Measurements from ENCODE around the gene ADAM12. TPM values are rescaled to one million over a fixed set of nuclear protein-coding genes. Genes with fewer than 3 reads are reported as not detected.

Gene ADAM12
- total RNA-seq, 4 donors from 2014 or later, result under 0.01 to 60.8 (median 0.64) TPM; not detected in 1

GRCh38 chr10:126207851-126208250, 180.4 kb downstream of the ADAM12 start:
- intact Hi-C loops (cut with DNase I; ENCODE audit: low total_unique reads), result no loop called here
- Histone ChIP-seq H3K4me3 (no peak overlapping the region), H3K27me3 (no peaks in the 10 kb centered on the region), H3K4me1 (no peaks in the 10 kb centered on the region), H3K36me3 (no peaks in the 10 kb centered on the region), H3K27ac (no peak overlapping the region), H3K9me3 (no peaks in the 10 kb centered on the region)
- TF ChIP-seq CTCF (IDR thresholded peaks at IDR 0.05) (no peak), POLR2A (IDR thresholded peaks at IDR 0.05) (no peak)
- DNase-seq, result no peak

- H3K4me1 ChIP-seq, result no peaks in the 10 kb centered on the region
- TF ChIP-seq POLR2A (IDR thresholded peaks at IDR 0.05) (no peak), CTCF (IDR thresholded peaks at IDR 0.05) (no peak)
- no peak overlapping the region for H3K4me3 ChIP-seq
- H3K9me3 ChIP-seq, result no peaks in the 10 kb centered on the region
- intact Hi-C loops (cut with DNase I; ENCODE audit: low total_unique reads), result no loop called here
- no peaks in the 10 kb centered on the region for H3K36me3 ChIP-seq
- no peak overlapping the region for H3K27ac ChIP-seq
- no peaks in the 10 kb centered on the region for H3K27me3 ChIP-seq
- no peak for DNase-seq
Observed at GRCh38 chr10:126207313-126207771, 180.9 kb downstream of the ADAM12 start.

GRCh38 chr10:126205486-126206205, 182.6 kb downstream of the ADAM12 start:
- H3K9me3 ChIP-seq, result no peaks in the 10 kb centered on the region
- no peaks in the 10 kb centered on the region for H3K36me3 ChIP-seq
- intact Hi-C loops (cut with DNase I; ENCODE audit: low total_unique reads), result no loop called here
- H3K27ac ChIP-seq, result no peak overlapping the region
- no peak for DNase-seq
- H3K4me3 ChIP-seq, result no peak overlapping the region
- no peaks in the 10 kb centered on the region for H3K27me3 ChIP-seq
- no peaks in the 10 kb centered on the region for H3K4me1 ChIP-seq
- TF ChIP-seq CTCF (IDR thresholded peaks at IDR 0.05) (no peak), POLR2A (IDR thresholded peaks at IDR 0.05) (no peak)

GRCh38 chr10:126204320-126204719, 184.0 kb downstream of the ADAM12 start:
- Histone ChIP-seq H3K4me3 (no peak overlapping the region), H3K27me3 (no peaks in the 10 kb centered on the region), H3K36me3 (no peaks in the 10 kb centered on the region), H3K27ac (no peak overlapping the region), H3K9me3 (no peaks in the 10 kb centered on the region), H3K4me1 (no peaks in the 10 kb centered on the region)
- intact Hi-C loops (cut with DNase I; ENCODE audit: low total_unique reads), result no loop called here
- TF ChIP-seq POLR2A (IDR thresholded peaks at IDR 0.05) (no peak), CTCF (IDR thresholded peaks at IDR 0.05) (no peak)
- DNase-seq, result no peak

GRCh38 chr10:126203746-126204145, 184.5 kb downstream of the ADAM12 start:
- Histone ChIP-seq H3K36me3 (no peaks in the 10 kb centered on the region), H3K4me3 (no peak overlapping the region), H3K27me3 (no peaks in the 10 kb centered on the region), H3K4me1 (no peaks in the 10 kb centered on the region), H3K9me3 (no peaks in the 10 kb centered on the region), H3K27ac (no peak overlapping the region)
- intact Hi-C loops (cut with DNase I; ENCODE audit: low total_unique reads), result no loop called here
- TF ChIP-seq CTCF (IDR thresholded peaks at IDR 0.05) (no peak), POLR2A (IDR thresholded peaks at IDR 0.05) (no peak)
- DNase-seq, result no peak

Measured in uterus (tissue), 4 donors.